GM23338 (cell line): Measurements from ENCODE around the gene KCND2. TPM values are rescaled to one million over a fixed set of nuclear protein-coding genes. Genes with fewer than 3 reads are reported as not detected.
A peak's percentile ranks its signal among the peaks of the same experiment; 100 is the strongest.

Source experiments
- ATAC-seq: fragments of 200-7000 bp; cut with Tn5 transposase; 3 replicates; pipeline ENCODE4 v1.9.1; 2020
- DNase-seq: peaks from one replicate; pipeline ENCODE4 v3.0.0-alpha.2; 2015; ENCODE audit warnings: low spot score
- H2AFZ ChIP-seq: fragments of 200-600 bp; sonication (generic); 2 replicates; pipeline ENCODE4 v1.8.0; 2016; ENCODE audit warnings: antibody characterized with exemption, mild to moderate bottlenecking, moderate library complexity
- H3F3A ChIP-seq: fragments of 200-600 bp; sonication (generic); replicated peaks from 2 replicates; pipeline ENCODE4 v1.8.0; 2017; ENCODE audit warnings: antibody characterized with exemption, mixed run types, low read depth
- H3K27ac ChIP-seq: fragments of 200-600 bp; sonication (generic); 2 replicates; pipeline ENCODE4 v1.6.1; 2016; ENCODE audit warnings: low read depth
- H3K27me3 ChIP-seq: fragments of 200-600 bp; sonication (generic); 2 replicates; pipeline ENCODE4 v1.8.0; 2016; ENCODE audit warnings: mild to moderate bottlenecking, mixed run types, moderate library complexity; ENCODE audit not compliant: insufficient read depth
- H3K36me3 ChIP-seq: fragments of 200-600 bp; sonication (generic); 2 replicates; pipeline ENCODE4 v1.8.0; 2016; ENCODE audit warnings: mild to moderate bottlenecking; ENCODE audit not compliant: insufficient read depth
- H3K4me1 ChIP-seq: fragments of 200-600 bp; sonication (generic); 2 replicates; pipeline ENCODE4 v1.8.0; 2016; ENCODE audit warnings: mild to moderate bottlenecking, moderate library complexity; ENCODE audit not compliant: insufficient read depth
- H3K4me2 ChIP-seq: fragments of 200-600 bp; sonication (generic); 2 replicates; pipeline ENCODE4 v1.7.1; 2017; ENCODE audit warnings: mixed run types
- H3K4me3 ChIP-seq: fragments of 200-600 bp; sonication (generic); 2 replicates; pipeline ENCODE4 v1.6.1; 2016; ENCODE audit warnings: mixed run types
- H3K79me2 ChIP-seq: fragments of 200-600 bp; sonication (generic); replicated peaks from 2 replicates; pipeline ENCODE4 v1.8.0; 2017; ENCODE audit warnings: mild to moderate bottlenecking; ENCODE audit not compliant: insufficient read depth
- H3K9me2 ChIP-seq: fragments of 200-600 bp; sonication (generic); 2 replicates; pipeline ENCODE4 v1.8.0; 2017; ENCODE audit not compliant: insufficient read depth
- H4K20me1 ChIP-seq: fragments of 200-600 bp; sonication (generic); replicated peaks from 2 replicates; pipeline ENCODE4 v1.8.0; 2017; ENCODE audit warnings: mild to moderate bottlenecking; ENCODE audit not compliant: insufficient read depth
- H3K27ac Mint-ChIP-seq: 2 replicates; pipeline ENCODE4 v1.8.0; 2020; ENCODE audit warnings: inconsistent platforms, mild to moderate bottlenecking, moderate library complexity, mixed read lengths
- H3K27me3 Mint-ChIP-seq: 3 replicates; pipeline ENCODE4 v1.8.0; 2022; ENCODE audit warnings: low read depth, mild to moderate bottlenecking, moderate library complexity, mixed read lengths, inconsistent platforms; ENCODE audit not compliant: insufficient read depth, poor library complexity
- H3K36me3 Mint-ChIP-seq: 3 replicates; pipeline ENCODE4 v1.8.0; 2021; ENCODE audit warnings: low read depth, mild to moderate bottlenecking, inconsistent platforms, moderate library complexity, mixed read lengths
- H3K4me1 Mint-ChIP-seq: 3 replicates; pipeline ENCODE4 v1.8.0; 2020; ENCODE audit warnings: mild to moderate bottlenecking, inconsistent platforms, mixed read lengths
- H3K4me3 Mint-ChIP-seq: 3 replicates; pipeline ENCODE4 v1.8.0; 2021; ENCODE audit warnings: moderate library complexity, mild to moderate bottlenecking, inconsistent platforms, mixed read lengths
- H3K9me3 Mint-ChIP-seq: 3 replicates; pipeline ENCODE4 v1.8.0; 2020; ENCODE audit warnings: moderate library complexity, mild to moderate bottlenecking, inconsistent platforms, mixed read lengths
- CREB1 ChIP-seq: fragments of 250-450 bp; sonication (Bioruptor Pico); IDR thresholded peaks from 2 replicates; pipeline ENCODE4 v1.5.0; 2020; ENCODE audit warnings: low read depth, mild to moderate bottlenecking, moderate library complexity
- CTCF ChIP-seq, 2 experiments: fragments of 200-600 bp in 1 of 2; sonication (generic) in 1 of 2; conservative IDR thresholded peaks; 2 replicates each; pipeline versions ENCODE4 v1.5.1 to v1.6.1; 2016 to 2017; ENCODE audit warnings: antibody characterized with exemption in 2 of 2, low read depth in 2 of 2, mild to moderate bottlenecking in 2 of 2, moderate library complexity in 1 of 2
- ETS1 ChIP-seq: IDR thresholded peaks from 2 replicates; pipeline ENCODE4 v1.6.1; 2016; ENCODE audit warnings: antibody characterized with exemption
- EZH2 ChIP-seq: fragments of 200-600 bp; sonication (generic); IDR thresholded peaks from one replicate; pipeline ENCODE4 v1.8.0; 2017; ENCODE audit warnings: antibody characterized with exemption, mild to moderate bottlenecking, low read depth; ENCODE audit not compliant: unreplicated experiment
- EZH2phosphoT487 ChIP-seq: fragments of 200-600 bp; sonication (generic); IDR thresholded peaks from one replicate; pipeline ENCODE4 v1.8.1; 2018; ENCODE audit warnings: antibody characterized with exemption; ENCODE audit not compliant: unreplicated experiment
- NANOG ChIP-seq: IDR thresholded peaks from 2 replicates; pipeline ENCODE4 v1.6.1; 2016; ENCODE audit warnings: antibody characterized with exemption, borderline replicate concordance
- POLR2AphosphoS5 ChIP-seq: IDR thresholded peaks from 2 replicates; pipeline ENCODE4 v1.6.1; 2016; ENCODE audit warnings: antibody characterized with exemption, low read depth
- REST ChIP-seq: IDR thresholded peaks from one replicate; pipeline ENCODE4 v1.6.1; 2018; ENCODE audit warnings: antibody characterized with exemption; ENCODE audit not compliant: unreplicated experiment
- STAT1 ChIP-seq: IDR thresholded peaks from one replicate; pipeline ENCODE4 v1.6.1; 2016; ENCODE audit warnings: antibody characterized with exemption; ENCODE audit not compliant: unreplicated experiment
- ZNF331 ChIP-seq: fragments of 250-450 bp; sonication (Bioruptor Pico); IDR thresholded peaks from 2 replicates; pipeline ENCODE4 v1.5.0; 2020; ENCODE audit warnings: low read depth, mild to moderate bottlenecking, moderate library complexity
- ZNF462 ChIP-seq: fragments of 250-450 bp; sonication (Bioruptor Pico); IDR thresholded peaks from 2 replicates; pipeline ENCODE4 v1.5.0; 2020; ENCODE audit warnings: mild to moderate bottlenecking, moderate library complexity
- polyA plus RNA-seq: library from polyadenylated mRNA; unstranded; fragments of >200 nt; fragmentation: Nextera tagmentation; extraction: Ambion mirVana; gene quantifications from 2 replicates; pipeline ENCODE4 v1.2.1, GENCODE V29; 2016
- total RNA-seq: library from RNA; depleted of rRNA; stranded (reverse); fragments of >200 nt; shearing (Covaris generic); gene quantifications from 2 replicates; pipeline ENCODE4 v1.2.3, GENCODE V29; 2014

Gene KCND2
- total and polyA plus RNA-seq, 2 experiments from 2014 or later, result 7.1 to 15.6 TPM

GRCh38 chr7:120480930-120481329 lies 208.0 kb downstream of the KCND2 start (continued):
- TF ChIP-seq ZNF462 (CRISPR knock-in tag), result no peak
- TF ChIP-seq NANOG, result no peak

GRCh38 chr7:120486164-120486563 lies 213.2 kb downstream of the KCND2 start:
- Histone ChIP-seq H3F3A (no peaks in the 10 kb centered on the region), H3K27ac (no peak overlapping the region), H3K4me3 (no peak overlapping the region), H2AFZ (no peak overlapping the region), H4K20me1 (no peaks in the 10 kb centered on the region), H3K79me2 (no peaks in the 10 kb centered on the region), H3K9me2 (0 out of 2 replicates have a peak, but pooled peaks cover 2% of the 10 kb centered on the region), H3K27me3 (no peaks in the 10 kb centered on the region), H3K36me3 (no peaks in the 10 kb centered on the region), H3K4me1 (peaks cover 21% of the 10 kb centered on the region), H3K4me2 (peak overlapping the region; percentile 28)
- Mint-ChIP-seq H3K9me3 (no peaks in the 10 kb centered on the region), H3K27me3 (no peaks in the 10 kb centered on the region), H3K36me3 (peaks cover 7% of the 10 kb centered on the region; the same call in 2 of the 3 replicates), H3K27ac (peak overlapping the region; percentile 93), H3K4me3 (peak overlapping the region; percentile 11; the same call in 2 of the 3 replicates), H3K4me1 (peaks cover 28% of the 10 kb centered on the region)
- ATAC-seq (peak; percentile 45), DNase-seq (peak; percentile 51)
- TF ChIP-seq NANOG (no peak), CREB1 (no peak), STAT1 (no peak), EZH2 (no peak), ETS1 (no peak), CTCF (conservative IDR thresholded peaks at IDR 0.05; ENCODE audit: low read depth in 2 of 2) (no peak), ZNF331 (no peak), REST (no peak), EZH2phosphoT487 (no peak), POLR2AphosphoS5 (no peak)
